CD4-positive, alpha-beta memory T cell (primary cell): ENCODE data around the gene MEIOB. TPM values are rescaled to one million over a fixed set of nuclear protein-coding genes. Genes with fewer than 3 reads are reported as not detected.
"Not testable (repeated sequence)": the region's sequence is repeated elsewhere in the genome, so short reads cannot be mapped to it uniquely, and the experiment has no call there.

ENCODE experiments used
- CTCF ChIA-PET: fragments of 350-600 bp; sonication (Branson Sonifier 250); formaldehyde crosslinking; loops from one replicate; lab custom pipeline; 2021; ENCODE audit warnings: inconsistent platforms; ENCODE audit not compliant: partially characterized antibody; lab: Charles Lee
- POLR2A ChIA-PET: fragments of 350-600 bp; sonication (Branson Sonifier 250); formaldehyde crosslinking; loops from one replicate; lab custom pipeline; 2021; ENCODE audit not compliant: partially characterized antibody; lab: Charles Lee
- DNase-seq, 5 donors: peaks; one replicate each; pipeline versions ENCODE4 v3.0.0 to v3.0.0-alpha.2; 2020 to 2022; ENCODE audit warnings: mixed read lengths in 1 of 5
- H3K27ac ChIP-seq: one replicate; pipeline ENCODE4 v1.7.0; 2013; ENCODE audit warnings: low read depth, low read length
- H3K27me3 ChIP-seq: 2 replicates; pipeline ENCODE4 v1.7.0; 2013; ENCODE audit warnings: mild to moderate bottlenecking, low read length, moderate library complexity; ENCODE audit not compliant: insufficient read depth
- H3K36me3 ChIP-seq: 2 replicates; pipeline ENCODE4 v1.7.0; 2013; ENCODE audit warnings: mild to moderate bottlenecking, low read length, moderate library complexity; ENCODE audit not compliant: insufficient read depth
- H3K4me1 ChIP-seq: 2 replicates; pipeline ENCODE4 v1.7.0; 2013; ENCODE audit warnings: mild to moderate bottlenecking, low read length, moderate library complexity; ENCODE audit not compliant: insufficient read depth
- H3K4me3 ChIP-seq, 2 donors: one replicate each; pipeline ENCODE4 v1.7.0; 2013; ENCODE audit warnings: low read length in 2 of 2, mild to moderate bottlenecking in 1 of 2
- H3K9me3 ChIP-seq, 2 donors: one replicate each; pipeline ENCODE4 v1.7.0; 2013; ENCODE audit warnings: low read length in 2 of 2, control low read depth in 1 of 2; ENCODE audit not compliant: control insufficient read depth in 1 of 2
- H3K27ac Mint-ChIP-seq, 7 donors: one replicate each; pipeline ENCODE4 v1.8.0; 2020 to 2021; ENCODE audit warnings: mixed read lengths in 7 of 7, mild to moderate bottlenecking in 6 of 7, inconsistent platforms in 3 of 7, moderate library complexity in 3 of 7
- H3K27me3 Mint-ChIP-seq, 2 donors: one replicate each; pipeline ENCODE4 v1.8.0; 2020 to 2021; ENCODE audit warnings: mixed read lengths in 2 of 2
- H3K36me3 Mint-ChIP-seq, 2 donors: one replicate each; pipeline ENCODE4 v1.8.0; 2020 to 2021; ENCODE audit warnings: mixed read lengths in 2 of 2, inconsistent platforms in 1 of 2, mild to moderate bottlenecking in 1 of 2
- H3K4me1 Mint-ChIP-seq, 4 donors: one replicate each; pipeline ENCODE4 v1.8.0; 2020 to 2021; ENCODE audit warnings: mixed read lengths in 4 of 4, mild to moderate bottlenecking in 1 of 4
- H3K4me3 Mint-ChIP-seq, 8 donors: one replicate each; pipeline ENCODE4 v1.8.0; 2020 to 2021; ENCODE audit warnings: mixed read lengths in 8 of 8, mild to moderate bottlenecking in 7 of 8, moderate library complexity in 6 of 8, inconsistent platforms in 3 of 8
- H3K9me3 Mint-ChIP-seq, 8 donors: one replicate each; pipeline ENCODE4 v1.8.0; 2020 to 2021; ENCODE audit warnings: mixed read lengths in 8 of 8, mild to moderate bottlenecking in 5 of 8, inconsistent platforms in 3 of 8, moderate library complexity in 1 of 8
- intact Hi-C: fragments of 100-400 bp; cut with micrococcal nuclease; formaldehyde crosslinking; loops from one replicate; pipeline ENCODE4 v1.15.1; 2023
- polyA plus RNA-seq, 2 donors: library from polyadenylated mRNA; unstranded; fragments of 300-500 nt; fragmentation: Illumina TruSeq; gene quantifications; one replicate each; pipeline ENCODE4 v1.2.3, GENCODE V29; 2021
- total RNA-seq, 2 experiments: library from RNA; stranded (reverse); gene quantifications; one replicate each; pipeline ENCODE4 v1.2.3, GENCODE V29; 2021

Gene MEIOB
- total and polyA plus RNA-seq, 4 experiments from 2014 or later = not detected

GRCh38 chr16:1809281-1809801 is 62.6 kb downstream of the MEIOB start:
- Mint-ChIP-seq H3K9me3 (peaks cover 0 to 3% (median under 1%) of the 10 kb centered on the region in 8 donors), H3K4me1 (peaks cover 3 to 8% (median 6%) of the 10 kb centered on the region in 4 donors), H3K36me3 (peaks cover 34 to 43% of the 10 kb centered on the region in 2 donors), H3K4me3 (no peak overlapping the region), H3K27ac (no peak overlapping the region), H3K27me3 (no peaks in the 10 kb centered on the region)
- ChIA-PET POLR2A (no interaction called here), CTCF (no interaction called here)
- no peak for DNase-seq
- intact Hi-C loops = no loop called here
- no peaks in the 10 kb centered on the region for H3K9me3 ChIP-seq
- H3K27ac ChIP-seq = no peak overlapping the region
- no peak overlapping the region for H3K4me3 ChIP-seq
- peaks cover 36% of the 10 kb centered on the region for H3K36me3 ChIP-seq
- H3K4me1 ChIP-seq = no peaks in the 10 kb centered on the region
- H3K27me3 ChIP-seq = no peaks in the 10 kb centered on the region

- H3K27me3 Mint-ChIP-seq = no peaks in the 10 kb centered on the region
- no peaks in the 10 kb centered on the region for H3K9me3 ChIP-seq
- CTCF ChIA-PET = no interaction called here
- DNase-seq = no peak
- POLR2A ChIA-PET = no interaction called here
- no peak overlapping the region for H3K27ac Mint-ChIP-seq
- no peak overlapping the region for H3K27ac ChIP-seq
- peaks cover 3 to 8% (median 5%) of the 10 kb centered on the region in 4 donors for H3K4me1 Mint-ChIP-seq
- H3K36me3 Mint-ChIP-seq = peaks cover 32 to 39% of the 10 kb centered on the region in 2 donors
- peaks cover 33% of the 10 kb centered on the region for H3K36me3 ChIP-seq
- intact Hi-C loops = no loop called here
- H3K4me3 ChIP-seq = no peak overlapping the region
- H3K4me1 ChIP-seq = no peaks in the 10 kb centered on the region
- no peak overlapping the region for H3K4me3 Mint-ChIP-seq
- H3K9me3 Mint-ChIP-seq = peaks cover 0 to 3% (median under 1%) of the 10 kb centered on the region in 8 donors
- H3K27me3 ChIP-seq = no peaks in the 10 kb centered on the region
Observed at GRCh38 chr16:1808691-1809090, 63.3 kb downstream of the MEIOB start.

- peaks cover 30% of the 10 kb centered on the region for H3K36me3 ChIP-seq
- H3K27ac ChIP-seq = no peak overlapping the region
- Mint-ChIP-seq H3K27ac (no peak overlapping the region), H3K4me3 (no peak overlapping the region), H3K36me3 (peaks cover 25 to 32% of the 10 kb centered on the region in 2 donors), H3K4me1 (no peaks in the 10 kb centered on the region), H3K9me3 (peaks cover 0 to 3% (median under 1%) of the 10 kb centered on the region in 8 donors), H3K27me3 (no peaks in the 10 kb centered on the region)
- no peak for DNase-seq
- no peaks in the 10 kb centered on the region for H3K4me1 ChIP-seq
- no peaks in the 10 kb centered on the region for H3K9me3 ChIP-seq
- ChIA-PET POLR2A (no interaction called here), CTCF (no interaction called here)
- H3K4me3 ChIP-seq = no peak overlapping the region
- intact Hi-C loops = no loop called here
- no peaks in the 10 kb centered on the region for H3K27me3 ChIP-seq
Observed at GRCh38 chr16:1807626-1808025, 64.3 kb downstream of the MEIOB start.

- H3K36me3 ChIP-seq = no peaks in the 10 kb centered on the region
- H3K27ac ChIP-seq = no peak overlapping the region
- H3K4me1 ChIP-seq = no peaks in the 10 kb centered on the region
- no peak for DNase-seq
- H3K4me3 ChIP-seq = no peak overlapping the region
- POLR2A ChIA-PET = no interaction called here
- Mint-ChIP-seq H3K9me3 (peaks cover 0 to 27% (median 13%) of the 10 kb centered on the region in 8 donors), H3K4me3 (no peak overlapping the region), H3K27me3 (no peaks in the 10 kb centered on the region), H3K36me3 (peaks cover 6 to 16% of the 10 kb centered on the region in 2 donors), H3K27ac (peak overlapping the region in 1 of 7 donors; percentile 70), H3K4me1 (no peaks in the 10 kb centered on the region)
- CTCF ChIA-PET = no interaction called here
- intact Hi-C loops = no loop called here
- no peaks in the 10 kb centered on the region for H3K9me3 ChIP-seq
- H3K27me3 ChIP-seq = no peaks in the 10 kb centered on the region
Observed at GRCh38 chr16:1800701-1801100, 71.3 kb downstream of the MEIOB start.

- intact Hi-C loops, H3K27me3 ChIP-seq, H3K27ac Mint-ChIP-seq, H3K4me1 Mint-ChIP-seq, CTCF ChIA-PET, H3K36me3 ChIP-seq, H3K27me3 Mint-ChIP-seq, H3K27ac ChIP-seq, H3K4me1 ChIP-seq, DNase-seq, H3K9me3 ChIP-seq, H3K4me3 ChIP-seq: not testable (repeated sequence)
- POLR2A ChIA-PET = interaction anchor here (0.6 kb wide), 1 partner anchor 1118 kb away, joined by 3 read pairs; no protein-coding TSS in a partner anchor
- peaks cover 2 to 13% of the 10 kb centered on the region in 2 donors for H3K36me3 Mint-ChIP-seq
- peak overlapping the region in 1 of 8 donors; percentile 9 for H3K4me3 Mint-ChIP-seq
- H3K9me3 Mint-ChIP-seq = peaks cover 0 to 27% (median 11%) of the 10 kb centered on the region in 8 donors
Observed at GRCh38 chr16:1799263-1799662, 72.7 kb downstream of the MEIOB start.

- Mint-ChIP-seq H3K4me1 (no peaks in the 10 kb centered on the region), H3K36me3 (peaks cover 2 to 13% of the 10 kb centered on the region in 2 donors), H3K9me3 (peaks cover 0 to 23% (median 11%) of the 10 kb centered on the region in 8 donors), H3K27ac (no peak overlapping the region), H3K4me3 (no peak overlapping the region), H3K27me3 (no peaks in the 10 kb centered on the region)
- ChIA-PET CTCF (no interaction called here), POLR2A (interaction anchor here (0.9 kb wide), 1 partner anchor 31 kb away, joined by 3 read pairs; no protein-coding TSS in a partner anchor)
- no peak for DNase-seq
- H3K4me1 ChIP-seq = no peaks in the 10 kb centered on the region
- no peaks in the 10 kb centered on the region for H3K9me3 ChIP-seq
- no peaks in the 10 kb centered on the region for H3K27me3 ChIP-seq
- intact Hi-C loops = no loop called here
- no peaks in the 10 kb centered on the region for H3K36me3 ChIP-seq
- H3K4me3 ChIP-seq = no peak overlapping the region
- no peak overlapping the region for H3K27ac ChIP-seq
Observed at GRCh38 chr16:1794908-1795666, 76.9 kb downstream of the MEIOB start.

- Histone ChIP-seq H3K36me3 (no peaks in the 10 kb centered on the region), H3K27ac (no peak overlapping the region), H3K27me3 (no peaks in the 10 kb centered on the region), H3K4me1 (no peaks in the 10 kb centered on the region), H3K4me3 (no peak overlapping the region), H3K9me3 (no peaks in the 10 kb centered on the region)
- Mint-ChIP-seq H3K4me3 (no peak overlapping the region), H3K27me3 (no peaks in the 10 kb centered on the region), H3K36me3 (peaks cover 2 to 10% of the 10 kb centered on the region in 2 donors), H3K27ac (no peak overlapping the region), H3K4me1 (no peaks in the 10 kb centered on the region), H3K9me3 (peaks cover 0 to 17% (median 9%) of the 10 kb centered on the region in 8 donors)
- intact Hi-C loops = no loop called here
- CTCF ChIA-PET = no interaction called here
- no peak for DNase-seq
- POLR2A ChIA-PET = interaction anchor here (1.6 kb wide), 1 partner anchor 12 kb away, joined by 5 read pairs; the partner anchor contains the start of genes NUBP2 and SPSB3
Observed at GRCh38 chr16:1794221-1794871, 77.6 kb downstream of the MEIOB start.
